ENCODE measurements around the gene DCAF17. TPM values are rescaled to one million over a fixed set of nuclear protein-coding genes. Genes with fewer than 3 reads are reported as not detected.

The DCAF17 gene
- total and polyA plus RNA-seq, 2 of the 13 experiments (the other 11 are each of a cell fraction or from before 2014, with no cell fraction given) = 13.7 to 30.0 TPM

- TF ChIP-seq SKIL (CRISPR knock-in tag; IDR thresholded peaks at IDR 0.05; ENCODE audit: borderline replicate concordance) (no peak), ZNF839 (CRISPR knock-in tag; IDR thresholded peaks at IDR 0.05; ENCODE audit: borderline replicate concordance) (no peak), FOSL2 (CRISPR knock-in tag; IDR thresholded peaks at IDR 0.05) (0 out of 2 replicates have a peak, but pooled peaks have one; percentile 10), ZFP91 (CRISPR knock-in tag; IDR thresholded peaks at IDR 0.05; ENCODE audit: borderline replicate concordance) (no peak), ZMYM3 (CRISPR knock-in tag; IDR thresholded peaks at IDR 0.05) (0 out of 2 replicates have a peak, but pooled peaks have one; percentile 50), ZBTB21 (CRISPR knock-in tag; IDR thresholded peaks at IDR 0.05) (no peak), STAT6 (CRISPR knock-in tag; IDR thresholded peaks at IDR 0.05; ENCODE audit: borderline replicate concordance) (no peak), ZNF468 (CRISPR knock-in tag; IDR thresholded peaks at IDR 0.05) (no peak), RCOR2 (CRISPR knock-in tag; IDR thresholded peaks at IDR 0.05) (0 out of 2 replicates have a peak, but pooled peaks have one; percentile 48), POGZ (CRISPR knock-in tag; IDR thresholded peaks at IDR 0.05) (0 out of 2 replicates have a peak, but pooled peaks have one; percentile 10), SALL1 (CRISPR knock-in tag; IDR thresholded peaks at IDR 0.05) (peak; percentile 68), MXI1 (IDR thresholded peaks at IDR 0.05; ENCODE audit: borderline replicate concordance, low read depth, low read length) (no peak), MZF1 (CRISPR knock-in tag; IDR thresholded peaks at IDR 0.05; ENCODE audit: borderline replicate concordance) (no peak), ZNF777 (CRISPR knock-in tag; IDR thresholded peaks at IDR 0.05) (no peak), ATM (IDR thresholded peaks at IDR 0.05; ENCODE audit: borderline replicate concordance) (no peak), ZNF17 (CRISPR knock-in tag; IDR thresholded peaks at IDR 0.05) (no peak), ZNF460 (CRISPR knock-in tag; IDR thresholded peaks at IDR 0.05; ENCODE audit: borderline replicate concordance) (peak; percentile 96), FOXA3 (CRISPR knock-in tag; IDR thresholded peaks at IDR 0.05) (no peak), ZBTB26 (CRISPR knock-in tag; IDR thresholded peaks at IDR 0.05; ENCODE audit: borderline replicate concordance) (no peak), FOXJ3 (CRISPR knock-in tag; IDR thresholded peaks at IDR 0.05; ENCODE audit: borderline replicate concordance) (no peak), ZNF7 (CRISPR knock-in tag; IDR thresholded peaks at IDR 0.05) (no peak), REXO4 (CRISPR knock-in tag; IDR thresholded peaks at IDR 0.05; ENCODE audit: borderline replicate concordance) (no peak), MAFK (conservative IDR thresholded peaks at IDR 0.05 in 1 of 2, IDR thresholded peaks at IDR 0.05 in 1 of 2; ENCODE audit: low read length in 2 of 2) (no peak), ZNF253 (CRISPR knock-in tag; IDR thresholded peaks at IDR 0.05; ENCODE audit: borderline replicate concordance) (no peak)
Observed at GRCh38 chr2:171460537-171460936, 26.5 kb downstream of the DCAF17 start (continued).
